H9 (cell line): ENCODE results near the gene HSPA9. TPM values are rescaled to one million over a fixed set of nuclear protein-coding genes. Genes with fewer than 3 reads are reported as not detected.

Experiments
- DNase-seq: peaks from one replicate; pipeline ENCODE4 v3.0.0-alpha.2; 2017
- H2AFZ ChIP-seq: one replicate; pipeline ENCODE4 v1.6.1; 2013; ENCODE audit warnings: mild to moderate bottlenecking, low read length, control low read depth, moderate library complexity
- H2AK5ac ChIP-seq: 2 replicates; pipeline ENCODE4 v1.6.1; 2013; ENCODE audit warnings: low read length, control low read depth, mixed read lengths; ENCODE audit not compliant: insufficient read length
- H2BK120ac ChIP-seq: one replicate; pipeline ENCODE4 v1.6.1; 2013; ENCODE audit warnings: low read depth, mild to moderate bottlenecking, low read length, control low read depth, inconsistent platforms; ENCODE audit not compliant: poor library complexity, severe bottlenecking
- H2BK12ac ChIP-seq: 2 replicates; pipeline ENCODE4 v1.6.1; 2013; ENCODE audit warnings: low read length, control low read depth, mixed read lengths, low read depth; ENCODE audit not compliant: insufficient read length
- H2BK15ac ChIP-seq: 2 replicates; pipeline ENCODE4 v1.6.1; 2013; ENCODE audit warnings: low read depth, low read length, control low read depth
- H2BK20ac ChIP-seq: one replicate; pipeline ENCODE4 v1.6.1; 2013; ENCODE audit warnings: low read depth, mild to moderate bottlenecking, low read length, control low read depth, inconsistent platforms; ENCODE audit not compliant: poor library complexity, severe bottlenecking
- H2BK5ac ChIP-seq: 2 replicates; pipeline ENCODE4 v1.6.1; 2013; ENCODE audit warnings: low read length, control low read depth, mixed read lengths; ENCODE audit not compliant: insufficient read length
- H3K14ac ChIP-seq: 2 replicates; pipeline ENCODE4 v1.6.1; 2013; ENCODE audit warnings: low read length, control low read depth; ENCODE audit not compliant: insufficient read depth
- H3K18ac ChIP-seq: 2 replicates; pipeline ENCODE4 v1.6.1; 2013; ENCODE audit warnings: low read depth, mild to moderate bottlenecking, mixed read lengths, low read length, control low read depth; ENCODE audit not compliant: insufficient read length
- H3K23ac ChIP-seq: 2 replicates; pipeline ENCODE4 v1.6.1; 2013; ENCODE audit warnings: low read length, control low read depth, mixed read lengths, low read depth; ENCODE audit not compliant: insufficient read length
- H3K23me2 ChIP-seq: 2 replicates; pipeline ENCODE4 v1.6.1; 2013; ENCODE audit warnings: low read depth, mild to moderate bottlenecking, mixed read lengths, low read length, control low read depth; ENCODE audit not compliant: insufficient read length, poor library complexity, severe bottlenecking
- H3K27ac ChIP-seq: 2 replicates; pipeline ENCODE4 v1.5.1; 2013; ENCODE audit warnings: low read length, control low read depth, mixed read lengths, low read depth; ENCODE audit not compliant: insufficient read length
- H3K27me3 ChIP-seq: 2 replicates; pipeline ENCODE4 v1.6.1; 2013; ENCODE audit warnings: low read length, control low read depth, inconsistent platforms; ENCODE audit not compliant: insufficient read depth
- H3K4ac ChIP-seq: 2 replicates; pipeline ENCODE4 v1.6.1; 2013; ENCODE audit warnings: low read depth, mild to moderate bottlenecking, control low read depth, inconsistent platforms, low read length, moderate library complexity
- H3K4me1 ChIP-seq: 2 replicates; pipeline ENCODE4 v1.6.1; 2013; ENCODE audit warnings: low read length, control low read depth, inconsistent platforms; ENCODE audit not compliant: insufficient read depth
- H3K4me2 ChIP-seq: 2 replicates; pipeline ENCODE4 v1.6.1; 2013; ENCODE audit warnings: low read length, control low read depth, mixed read lengths; ENCODE audit not compliant: insufficient read length, insufficient read depth
- H3K56ac ChIP-seq: 2 replicates; pipeline ENCODE4 v1.6.1; 2013; ENCODE audit warnings: low read depth, mild to moderate bottlenecking, mixed read lengths, low read length, control low read depth; ENCODE audit not compliant: insufficient read length
- H3K79me1 ChIP-seq: 2 replicates; pipeline ENCODE4 v1.6.1; 2013; ENCODE audit warnings: low read depth, mild to moderate bottlenecking, moderate library complexity, low read length, control low read depth, inconsistent platforms; ENCODE audit not compliant: insufficient read depth, poor library complexity, severe bottlenecking
- H3K79me2 ChIP-seq: 2 replicates; pipeline ENCODE4 v1.6.1; 2013; ENCODE audit warnings: low read length, control low read depth, inconsistent platforms; ENCODE audit not compliant: insufficient read depth
- H3K9ac ChIP-seq: 2 replicates; pipeline ENCODE4 v1.6.1; 2013; ENCODE audit warnings: low read length, control low read depth, mixed read lengths; ENCODE audit not compliant: insufficient read length; ENCODE audit errors: extremely low read depth
- H3K9me3 ChIP-seq: one replicate; pipeline ENCODE4 v1.6.1; 2013; ENCODE audit warnings: low read depth, low read length, inconsistent platforms; ENCODE audit not compliant: control insufficient read depth
- H3T11ph ChIP-seq: one replicate; pipeline ENCODE4 v1.6.1; 2013; ENCODE audit warnings: mild to moderate bottlenecking, low read length, control low read depth, inconsistent platforms
- H4K20me1 ChIP-seq: one replicate; pipeline ENCODE4 v1.6.1; 2013; ENCODE audit not compliant: control insufficient read depth, insufficient read length, insufficient read depth
- H4K5ac ChIP-seq: 2 replicates; pipeline ENCODE4 v1.6.1; 2013; ENCODE audit warnings: low read depth, mild to moderate bottlenecking, mixed read lengths, low read length, control low read depth; ENCODE audit not compliant: insufficient read length
- H4K8ac ChIP-seq: replicated peaks from 2 replicates; pipeline ENCODE4 v1.6.1; 2013; ENCODE audit warnings: low read length, control low read depth, mixed read lengths, low read depth; ENCODE audit not compliant: insufficient read length
- H4K91ac ChIP-seq: 2 replicates; pipeline ENCODE4 v1.6.1; 2013; ENCODE audit warnings: low read depth, mild to moderate bottlenecking, moderate library complexity, mixed read lengths, low read length, control low read depth; ENCODE audit not compliant: insufficient read length
- H3K27ac Mint-ChIP-seq, 3 experiments: 2 replicates in 2 of 3; 3 replicates in 1 of 3; pipeline ENCODE4 v1.8.0; 2020 to 2021; ENCODE audit warnings: mixed read lengths in 3 of 3, mild to moderate bottlenecking in 1 of 3, moderate library complexity in 1 of 3
- H3K27me3 Mint-ChIP-seq: 2 replicates; pipeline ENCODE4 v1.8.0; 2021; ENCODE audit warnings: low read depth, mild to moderate bottlenecking, moderate library complexity, mixed read lengths
- H3K36me3 Mint-ChIP-seq, 3 experiments: 2 replicates in 2 of 3; 3 replicates in 1 of 3; pipeline ENCODE4 v1.8.0; 2020 to 2021; ENCODE audit warnings: low read depth in 3 of 3, mixed read lengths in 3 of 3; ENCODE audit not compliant: insufficient read depth in 1 of 3
- H3K4me1 Mint-ChIP-seq, 2 experiments: 2 replicates each; pipeline ENCODE4 v1.8.0; 2020; ENCODE audit warnings: mixed read lengths in 2 of 2
- H3K4me3 Mint-ChIP-seq, 2 experiments: 2 replicates in 1 of 2; 3 replicates in 1 of 2; pipeline ENCODE4 v1.8.0; 2020 to 2021; ENCODE audit warnings: mild to moderate bottlenecking in 2 of 2, mixed read lengths in 2 of 2, moderate library complexity in 1 of 2
- H3K9me3 Mint-ChIP-seq, 2 experiments: 2 replicates in 1 of 2; 3 replicates in 1 of 2; pipeline ENCODE4 v1.8.0; 2020; ENCODE audit warnings: mild to moderate bottlenecking in 2 of 2, mixed read lengths in 2 of 2, moderate library complexity in 1 of 2
- CTCF ChIP-seq: fragments of 200-600 bp; sonication (generic); conservative IDR thresholded peaks from 3 replicates; pipeline ENCODE4 v1.8.0; 2021; ENCODE audit warnings: antibody characterized with exemption, mild to moderate bottlenecking
- WGBS: extraction: QIAGEN DNeasy Blood & Tissue Kit; methylation state at CpG from one replicate; pipeline ENCODE4 v1.1.7; 2013; ENCODE audit warnings: missing lambda C conversion rate, low lambda C conversion rate, mixed read lengths; ENCODE audit not compliant: insufficient read length; ENCODE audit errors: extremely low coverage; 5-methylcytosine and 5-hydroxymethylcytosine counted together
- total RNA-seq: library from RNA; stranded (reverse); gene quantifications from 2 replicates; pipeline ENCODE4 v1.2.1, GENCODE V29; 2021

The HSPA9 gene
- total RNA-seq, 1 experiment from 2014 or later: 397 TPM

GRCh38 chr5:138605254-138605972, 30.2 kb upstream of the HSPA9 start:
- no CpG with 5 or more reads among the region's 2 CpGs for WGBS
- Mint-ChIP-seq H3K27ac (peak overlapping the region in 1 of 3 experiments; percentile 50; a peak in 1 of 7 replicates), H3K4me3 (no peak overlapping the region)

More at GRCh38 chr5:138605254-138605972, 30.2 kb upstream of the HSPA9 start:
- H3K14ac ChIP-seq: no peak overlapping the region
- no peaks in the 10 kb centered on the region for H3K23me2 ChIP-seq
- no peak overlapping the region for H3K4ac ChIP-seq
- H2BK120ac ChIP-seq: no peak overlapping the region
- no peak for TF ChIP-seq CTCF
- H3K79me1 ChIP-seq: no peaks in the 10 kb centered on the region
- H3K9me3 ChIP-seq: no peaks in the 10 kb centered on the region
- no peak overlapping the region for H2BK15ac ChIP-seq
- H3K9ac ChIP-seq: no peak overlapping the region
- no peak overlapping the region for H3K56ac ChIP-seq
- no peak overlapping the region for H2BK20ac ChIP-seq
- H3K4me1 Mint-ChIP-seq: peaks cover 16 to 24% of the 10 kb centered on the region in 2 experiments
- H3K18ac ChIP-seq: no peak overlapping the region
- no peak overlapping the region for H3T11ph ChIP-seq
- H3K9me3 Mint-ChIP-seq: no peaks in the 10 kb centered on the region
- no peak overlapping the region for H2AK5ac ChIP-seq
- peaks cover 4% of the 10 kb centered on the region; the same call in 1 of the 2 replicates for H3K27me3 Mint-ChIP-seq
- H3K23ac ChIP-seq: no peak overlapping the region
- peaks cover 2% of the 10 kb centered on the region; the same call in 1 of the 2 replicates for H3K4me1 ChIP-seq
- no peak overlapping the region for H3K27ac ChIP-seq
- no peak overlapping the region for H2AFZ ChIP-seq
- no peak overlapping the region for H3K4me2 ChIP-seq
- no peak overlapping the region for H4K91ac ChIP-seq
- no peaks in the 10 kb centered on the region for H4K20me1 ChIP-seq
- H3K79me2 ChIP-seq: no peaks in the 10 kb centered on the region
- no peaks in the 10 kb centered on the region for H3K27me3 ChIP-seq
- no peak overlapping the region for H4K5ac ChIP-seq
- H2BK5ac ChIP-seq: no peak overlapping the region
- no peak for DNase-seq
- H2BK12ac ChIP-seq: no peak overlapping the region
- H4K8ac ChIP-seq: no peak overlapping the region
- H3K36me3 Mint-ChIP-seq: no peaks in the 10 kb centered on the region
